OCI-M2 (cell line): ENCODE data around the gene STAM2.

Experiments used
- DNase-seq: peaks from one replicate; lab custom pipeline; 2025; ENCODE audit not compliant: unreplicated experiment; lab: John Stamatoyannopoulos, UW

STAM2 gene

GRCh38 chr2:152072011-152072410 is 103.6 kb downstream of the STAM2 start:
- DNase-seq: no peak

GRCh38 chr2:152071518-152071917 is 104.0 kb downstream of the STAM2 start:
- DNase-seq: no peak

- DNase-seq: no peak
Measured at GRCh38 chr2:152071092-152071491, 104.5 kb downstream of the STAM2 start.

- no peak for DNase-seq
Measured at GRCh38 chr2:152068226-152068625, 107.3 kb downstream of the STAM2 start.

- no peak for DNase-seq
Measured at GRCh38 chr2:152067823-152068222, 107.7 kb downstream of the STAM2 start.
